ENCODE results near the gene CDH13.

Gene CDH13

GRCh38 chr16:82999711-83000110 is 372.9 kb downstream of the CDH13 start:
- DNase-seq (ENCODE audit: low spot score) = no peak

DNA sequence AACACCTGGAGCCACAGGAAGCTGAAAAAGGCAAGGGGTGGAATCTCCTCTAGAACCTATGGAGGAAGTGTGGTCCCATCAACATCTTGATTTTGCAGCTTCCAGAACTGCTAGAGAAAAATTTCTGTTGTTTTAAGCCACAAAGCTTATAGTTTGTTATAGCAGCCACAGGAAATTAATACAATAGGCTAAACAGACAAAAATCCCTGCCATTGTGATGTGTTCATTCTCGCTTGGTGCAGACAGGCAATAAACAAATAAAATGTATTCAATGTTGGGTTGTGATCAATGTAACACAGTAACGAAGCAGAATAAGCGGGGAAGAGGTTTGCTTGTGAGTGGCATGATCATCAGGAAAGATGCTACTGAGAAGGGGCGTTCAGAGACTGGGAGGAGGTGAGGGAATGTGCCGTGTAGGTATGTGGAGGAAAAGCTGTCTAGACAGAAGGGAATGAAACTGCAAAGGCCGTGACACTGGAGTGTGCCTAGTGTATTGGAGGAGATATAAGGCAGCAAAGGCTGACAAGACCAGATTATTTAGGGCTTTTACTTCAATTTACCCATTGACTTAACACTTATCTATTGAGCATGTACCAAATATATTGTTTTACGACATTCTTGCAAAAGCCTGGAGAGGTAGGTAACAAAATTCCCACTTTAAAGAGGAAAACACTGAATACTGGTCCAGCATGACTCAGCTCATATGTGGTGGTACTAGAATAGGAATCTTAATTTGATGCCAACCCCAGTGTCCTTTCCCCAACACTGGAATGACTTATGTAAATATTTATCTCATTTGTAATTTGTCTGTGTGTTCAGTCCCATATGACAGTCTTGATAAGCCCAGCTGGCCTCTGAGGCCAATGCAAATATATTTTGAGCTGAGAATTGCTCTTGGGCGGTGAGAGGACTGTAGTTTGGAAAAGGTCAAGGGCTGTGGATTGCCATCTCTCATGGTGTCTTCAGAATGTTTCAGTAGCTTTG is 375.9 kb downstream of the CDH13 start:
- no peak for DNase-seq (ENCODE audit: low spot score)

DNA sequence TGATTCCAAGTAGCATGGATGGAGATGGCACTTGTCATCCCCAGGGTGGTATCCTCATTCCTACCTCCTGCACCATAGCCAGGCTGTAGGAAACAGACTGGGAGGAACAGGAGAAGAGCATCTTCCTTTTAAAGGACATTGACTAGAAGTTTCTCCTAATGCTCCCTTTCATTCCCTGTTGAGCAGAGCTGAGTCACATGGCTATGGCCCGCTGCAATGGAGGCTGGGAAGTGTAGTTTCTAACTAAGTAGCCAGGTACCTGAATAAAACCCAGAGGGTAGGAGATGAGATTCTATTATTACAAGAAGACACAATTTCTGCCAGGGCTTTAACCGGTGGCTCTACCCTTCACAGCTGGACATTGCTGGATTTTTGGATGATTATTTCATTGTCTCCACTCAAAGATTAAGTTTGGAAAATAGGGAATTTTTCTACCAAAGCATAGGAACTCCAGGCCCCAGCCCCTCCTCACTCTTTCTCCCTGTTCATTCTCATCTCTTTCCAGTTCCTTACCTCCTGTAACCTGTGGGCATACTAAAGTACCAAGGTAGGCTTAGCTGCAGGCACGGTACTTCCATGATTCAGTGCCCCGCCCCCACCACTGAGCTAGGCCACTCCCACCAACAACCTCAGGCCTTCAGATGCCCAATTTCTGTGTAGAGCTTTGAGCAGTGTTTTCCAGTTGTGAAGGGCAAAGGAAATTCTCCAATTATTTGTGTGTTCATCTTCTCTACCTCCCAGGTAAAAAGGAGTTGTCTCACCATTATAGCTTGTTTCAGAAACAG is 378.3 kb downstream of the CDH13 start:
- DNase-seq (ENCODE audit: low spot score) = no peak

DNA sequence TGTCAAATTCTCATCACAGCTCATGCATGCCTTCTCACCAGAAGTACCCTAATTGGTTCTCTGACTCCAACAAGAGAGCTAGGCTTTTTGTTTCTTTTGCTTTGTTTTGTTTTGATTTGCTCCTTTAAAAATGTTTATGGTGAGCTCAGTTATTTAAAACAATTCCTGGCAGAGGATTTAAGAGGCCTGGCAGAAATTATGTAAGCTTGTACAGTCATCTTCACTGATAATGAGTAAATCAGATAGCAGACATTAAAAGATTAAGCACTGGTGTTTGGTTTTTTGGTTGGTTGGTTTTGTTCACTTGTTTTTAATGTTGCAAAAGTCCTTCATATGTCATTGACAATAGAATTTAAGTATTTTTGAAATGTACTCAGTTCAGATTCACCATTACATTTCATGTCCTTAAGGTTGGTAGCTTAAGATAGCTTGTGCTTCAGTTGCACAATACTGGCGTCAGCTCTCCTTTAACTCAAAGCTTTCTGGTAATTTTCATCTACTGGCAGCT is 378.9 kb downstream of the CDH13 start:
- DNase-seq (ENCODE audit: low spot score) = no peak

DNA sequence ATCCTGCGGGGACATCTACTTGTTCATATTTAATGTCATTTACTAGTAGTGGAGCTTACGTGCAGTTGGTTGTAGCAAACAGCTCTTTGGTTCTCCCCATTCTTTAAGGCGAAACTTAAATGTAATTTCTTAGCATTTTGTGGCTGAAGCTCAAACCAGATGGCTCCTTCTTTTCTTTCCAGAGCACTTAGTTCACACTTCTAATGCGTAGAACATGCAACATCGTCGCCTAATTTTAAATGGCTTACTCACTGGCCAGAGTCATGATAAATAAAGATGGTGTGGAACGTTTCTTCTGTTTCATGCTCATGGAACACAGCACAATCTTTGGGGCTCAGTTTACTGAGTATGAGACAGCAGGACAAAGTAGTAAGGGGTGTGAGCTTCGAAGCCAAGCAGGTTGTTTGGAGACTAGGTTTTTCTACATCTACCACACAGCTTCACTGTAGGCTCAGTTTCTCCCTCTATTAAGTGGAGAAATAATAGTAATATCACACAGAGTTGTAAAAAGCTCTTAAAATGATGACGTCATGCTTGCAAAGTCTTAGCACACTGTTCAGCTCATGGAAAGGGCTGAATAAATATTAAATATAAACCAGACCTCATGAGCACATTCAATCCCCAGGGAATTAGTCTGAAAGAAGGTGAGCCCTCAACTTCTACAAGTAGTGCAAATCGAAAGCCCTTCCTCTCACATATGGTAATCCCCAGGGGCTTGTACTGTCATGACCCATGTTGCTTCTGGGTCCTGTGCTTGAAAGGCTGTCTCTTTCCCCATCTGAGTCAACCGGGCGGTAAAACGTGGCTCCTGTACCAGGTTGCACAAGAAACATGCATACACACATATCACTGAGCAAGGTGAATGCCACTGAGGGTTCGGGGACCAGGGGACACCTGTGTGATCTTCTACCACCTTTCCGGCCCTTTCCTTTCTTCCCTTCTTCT is 384.3 kb downstream of the CDH13 start:
- DNase-seq (ENCODE audit: low spot score) = no peak

- no peak for DNase-seq (ENCODE audit: low spot score)
These were observed 385.2 kb downstream of the CDH13 start for GRCh38 chr16:83011939-83012338.

GRCh38 chr16:83013071-83013470 is 386.3 kb downstream of the CDH13 start:
- no peak for DNase-seq (ENCODE audit: low spot score)

- no peak for DNase-seq (ENCODE audit: low spot score)
These were observed 393.2 kb downstream of the CDH13 start for GRCh38 chr16:83019963-83020362.

- DNase-seq (ENCODE audit: low spot score) = no peak
These were observed 394.3 kb downstream of the CDH13 start for GRCh38 chr16:83021045-83021444.

DNA sequence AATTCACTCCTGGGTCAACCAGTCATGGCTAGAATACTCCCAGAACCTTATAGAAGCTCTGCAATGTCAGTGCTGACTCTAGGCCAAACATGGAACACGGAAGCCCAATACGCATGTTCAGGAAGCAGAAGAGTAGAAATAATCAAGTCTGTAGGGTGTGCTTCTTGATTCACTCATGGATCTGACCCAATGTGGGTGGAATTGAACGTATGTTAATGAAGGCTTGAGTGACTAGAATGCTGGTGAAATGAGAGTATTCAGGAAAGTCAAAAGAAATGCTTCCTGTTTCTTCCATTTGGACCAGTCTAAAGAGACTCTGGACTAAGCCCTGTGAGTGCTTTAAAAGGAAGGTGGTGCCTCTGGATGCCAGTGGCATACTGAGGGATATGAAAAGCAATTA is 395.0 kb downstream of the CDH13 start:
- DNase-seq (ENCODE audit: low spot score) = no peak

DNA sequence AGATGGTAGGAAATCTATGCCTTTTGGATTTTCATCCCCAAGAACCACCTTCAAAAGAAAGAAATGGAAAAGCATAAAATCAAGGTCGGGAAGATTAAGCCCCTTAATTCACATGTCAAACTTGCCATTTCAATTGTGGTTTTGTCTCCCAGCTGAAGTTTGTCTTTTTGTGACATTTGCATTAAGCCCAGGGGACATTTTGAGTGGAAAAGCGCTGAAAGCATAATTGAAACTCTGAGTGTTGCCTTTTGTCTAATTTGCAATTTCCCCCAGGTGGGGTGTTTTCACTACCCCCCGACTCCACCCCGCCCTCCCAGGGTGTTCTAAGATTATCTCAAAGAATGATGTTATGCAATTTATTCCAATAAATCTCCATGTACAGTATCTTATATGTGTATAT is 396.2 kb downstream of the CDH13 start:
- no peak for DNase-seq (ENCODE audit: low spot score)

DNA sequence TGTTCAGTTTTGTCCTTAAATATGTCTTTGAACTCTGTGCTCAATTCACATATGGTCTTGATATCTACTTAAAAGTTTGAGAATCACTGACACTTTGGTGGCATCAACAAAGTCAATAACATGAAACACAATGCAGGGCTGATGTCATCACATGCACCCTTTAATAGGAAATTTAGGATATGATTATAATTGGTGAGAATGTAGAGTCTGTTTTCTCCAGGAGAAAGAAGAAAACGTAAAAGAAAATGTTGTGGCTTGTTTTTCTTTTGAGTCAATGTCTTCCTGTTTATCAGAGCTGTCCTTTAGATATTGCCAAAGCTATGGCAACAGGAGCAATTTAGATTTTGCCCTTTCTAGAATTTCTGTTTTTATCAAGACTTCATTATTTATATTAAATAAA is 396.9 kb downstream of the CDH13 start:
- no peak for DNase-seq (ENCODE audit: low spot score)

GRCh38 chr16:83027973-83028372 is 401.2 kb downstream of the CDH13 start:
- DNase-seq (ENCODE audit: low spot score) = no peak

- no peak for DNase-seq (ENCODE audit: low spot score)
These were observed 402.7 kb downstream of the CDH13 start for GRCh38 chr16:83029467-83029866.

- DNase-seq (ENCODE audit: low spot score) = no peak
These were observed 404.8 kb downstream of the CDH13 start for GRCh38 chr16:83031524-83031923.

- no peak for DNase-seq (ENCODE audit: low spot score)
These were observed 410.3 kb downstream of the CDH13 start for GRCh38 chr16:83037102-83037501.

DNA sequence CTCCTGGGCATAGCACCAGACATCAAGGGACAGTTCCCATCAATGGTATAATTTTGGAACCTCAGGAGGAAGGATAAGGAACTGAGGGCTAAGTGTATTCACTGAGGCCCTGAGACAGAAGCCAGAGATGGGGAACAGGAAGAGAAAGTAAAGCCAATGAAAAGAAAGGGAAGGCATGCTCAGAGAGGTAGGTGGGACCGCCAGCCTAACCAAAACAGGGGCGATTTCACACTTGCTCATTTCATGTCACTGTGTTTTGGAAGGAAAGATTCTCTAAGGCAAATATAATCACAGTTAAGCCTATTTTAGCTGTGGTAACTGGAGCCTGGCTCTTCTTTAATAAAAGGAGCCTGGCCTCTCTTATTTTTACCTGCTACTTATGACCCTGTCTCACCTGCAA is 411.1 kb downstream of the CDH13 start:
- no peak for DNase-seq (ENCODE audit: low spot score)

DNA sequence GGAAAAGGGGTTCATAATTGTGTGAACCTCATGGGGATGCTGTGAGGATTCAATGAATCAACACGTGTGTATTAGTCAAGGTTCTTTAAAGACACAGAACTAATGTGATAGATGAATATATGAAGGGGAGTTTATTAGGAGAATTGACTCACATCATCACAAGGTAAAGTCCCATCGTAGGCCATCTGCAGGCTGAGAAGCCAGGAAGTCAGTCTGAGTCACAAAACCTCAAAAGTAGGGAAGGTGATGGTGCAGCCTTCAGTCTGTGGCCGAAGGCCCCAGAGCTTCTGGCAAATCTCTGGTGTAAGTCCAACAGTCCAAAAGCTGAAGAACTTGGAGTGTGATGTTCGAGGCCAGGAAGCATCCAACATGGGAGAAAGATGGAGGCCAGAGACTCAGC is 413.4 kb downstream of the CDH13 start:
- no peak for DNase-seq (ENCODE audit: low spot score)

DNA sequence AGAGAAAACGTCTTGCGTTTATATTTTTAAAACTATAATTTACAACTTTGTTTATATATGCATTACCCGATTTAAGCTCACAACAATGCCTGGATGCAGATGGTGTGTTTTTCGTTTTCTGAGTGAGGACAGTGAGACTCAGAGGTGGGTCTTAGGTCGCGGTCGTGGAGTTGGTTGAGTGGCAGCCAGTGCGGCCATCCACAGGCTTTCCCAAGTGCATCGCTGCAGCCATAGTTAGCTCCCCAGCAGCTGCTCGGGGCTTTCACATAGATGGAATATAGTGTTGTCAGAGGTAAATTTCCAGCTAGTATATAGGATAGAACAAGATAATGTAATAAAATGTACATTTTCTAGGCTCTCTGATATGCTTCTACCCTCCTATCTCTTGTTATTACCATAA is 417.8 kb downstream of the CDH13 start:
- DNase-seq (ENCODE audit: low spot score) = no peak

GRCh38 chr16:83045790-83046189 is 419.0 kb downstream of the CDH13 start:
- DNase-seq (ENCODE audit: low spot score) = no peak

DNA sequence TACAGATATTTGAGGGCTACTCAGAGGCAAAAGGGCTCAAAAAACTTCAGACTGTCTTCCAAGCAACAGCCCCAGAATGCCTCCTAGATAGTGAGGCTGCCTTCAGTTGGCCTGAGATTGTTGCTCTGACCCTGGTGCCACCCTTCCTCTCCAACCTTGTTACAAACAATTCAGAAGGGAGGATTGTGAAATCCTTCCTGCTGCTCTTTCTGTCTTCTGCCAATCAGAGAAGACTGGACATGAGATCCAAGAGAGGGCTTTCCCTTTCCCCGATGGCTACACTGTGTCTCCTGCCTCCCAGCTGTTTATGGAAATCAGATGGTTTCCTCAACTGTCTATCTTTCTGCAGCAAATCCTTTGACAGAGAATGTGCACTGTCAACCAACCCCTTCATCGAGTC is 419.9 kb downstream of the CDH13 start:
- DNase-seq (ENCODE audit: low spot score) = no peak

GRCh38 chr16:83051451-83051850 is 424.7 kb downstream of the CDH13 start:
- no peak for DNase-seq (ENCODE audit: low spot score)

Measured in putamen (tissue), 1 donor.